SK-N-SH treated with all-trans-retinoic acid at 6 μM for 48 hours (cell line): Measurements from ENCODE around the gene DVL3.

ENCODE experiments used
- ATAC-seq: fragments of 200-7000 bp; cut with Tn5 transposase; 3 replicates; pipeline ENCODE4 v1.9.1; 2020; ENCODE audit warnings: mild to moderate bottlenecking, moderate library complexity
- ARNTL ChIP-seq: fragments of 450-650 bp; formaldehyde crosslinking; IDR thresholded peaks from 2 replicates; pipeline ENCODE4 v1.5.0; 2020; ENCODE audit warnings: low read depth, mild to moderate bottlenecking, moderate library complexity, borderline replicate concordance
- BACH2 ChIP-seq: fragments of 250-450 bp; sonication (Bioruptor Pico); IDR thresholded peaks from 2 replicates; pipeline ENCODE4 v1.9.0; 2021; ENCODE audit warnings: mild to moderate bottlenecking, borderline replicate concordance
- CSDC2 ChIP-seq: fragments of 250-450 bp; sonication (Bioruptor Pico); IDR thresholded peaks from 2 replicates; pipeline ENCODE4 v1.5.0; 2020; ENCODE audit warnings: mild to moderate bottlenecking, moderate library complexity
- ESRRG ChIP-seq: fragments of 250-450 bp; sonication (Bioruptor Pico); IDR thresholded peaks from 2 replicates; pipeline ENCODE4 v1.6.1; 2021; ENCODE audit warnings: mild to moderate bottlenecking
- GLIS3 ChIP-seq: fragments of 250-450 bp; sonication (Bioruptor Pico); IDR thresholded peaks from 2 replicates; pipeline ENCODE4 v1.5.0; 2020; ENCODE audit warnings: mild to moderate bottlenecking, moderate library complexity
- ISL1 ChIP-seq: fragments of 250-450 bp; sonication (Bioruptor Pico); IDR thresholded peaks from 2 replicates; pipeline ENCODE4 v2.1.2; 2022; ENCODE audit warnings: mild to moderate bottlenecking, moderate library complexity
- PPARA ChIP-seq: fragments of 250-450 bp; sonication (Bioruptor Pico); IDR thresholded peaks from 2 replicates; pipeline ENCODE4 v1.5.0; 2020; ENCODE audit warnings: mild to moderate bottlenecking, borderline replicate concordance
- SNAI2 ChIP-seq: fragments of 250-450 bp; sonication (Bioruptor Pico); IDR thresholded peaks from 2 replicates; pipeline ENCODE4 v1.5.0; 2020; ENCODE audit warnings: mild to moderate bottlenecking, moderate library complexity
- TCF4 ChIP-seq: fragments of 250-450 bp; sonication (Bioruptor Pico); IDR thresholded peaks from 2 replicates; pipeline ENCODE4 v1.8.0; 2021; ENCODE audit warnings: mild to moderate bottlenecking, moderate library complexity, borderline replicate concordance
- TOX ChIP-seq: fragments of 250-450 bp; sonication (Bioruptor Pico); IDR thresholded peaks from 2 replicates; pipeline ENCODE4 v1.8.0; 2021; ENCODE audit warnings: mild to moderate bottlenecking, moderate library complexity, borderline replicate concordance
- ZC3H10 ChIP-seq: fragments of 250-450 bp; sonication (Bioruptor Pico); IDR thresholded peaks from 2 replicates; pipeline ENCODE4 v1.5.1; 2021; ENCODE audit warnings: mild to moderate bottlenecking, moderate library complexity
- ZFP3 ChIP-seq: fragments of 250-450 bp; sonication (Bioruptor Pico); IDR thresholded peaks from 2 replicates; pipeline ENCODE4 v1.5.0; 2020; ENCODE audit warnings: mild to moderate bottlenecking, moderate library complexity
- ZFP30 ChIP-seq: fragments of 450-650 bp; formaldehyde crosslinking; IDR thresholded peaks from 2 replicates; pipeline ENCODE4 v1.5.0; 2022; ENCODE audit warnings: mild to moderate bottlenecking, moderate library complexity
- ZNF70 ChIP-seq: fragments of 450-650 bp; formaldehyde crosslinking; IDR thresholded peaks from 2 replicates; pipeline ENCODE4 v1.5.0; 2020; ENCODE audit warnings: mild to moderate bottlenecking, moderate library complexity
- TF ChIP-seq, protein P1 (sequence below): fragments of 250-450 bp; sonication (Bioruptor Pico); IDR thresholded peaks from 2 replicates; pipeline ENCODE4 v1.8.0; 2021; ENCODE audit warnings: low read depth, mild to moderate bottlenecking, moderate library complexity, borderline replicate concordance
- TF ChIP-seq, protein P2 (sequence below): fragments of 250-450 bp; sonication (Bioruptor Pico); IDR thresholded peaks from 2 replicates; pipeline ENCODE4 v1.5.1; 2021; ENCODE audit warnings: mild to moderate bottlenecking, moderate library complexity
- TF ChIP-seq, protein P3 (sequence below): fragments of 250-450 bp; sonication (Bioruptor Pico); IDR thresholded peaks from 2 replicates; pipeline ENCODE4 v1.5.1; 2020; ENCODE audit warnings: low read depth, mild to moderate bottlenecking, moderate library complexity
- TF ChIP-seq, protein P4 (sequence below): fragments of 250-450 bp; sonication (Bioruptor Pico); IDR thresholded peaks from 2 replicates; pipeline ENCODE4 v1.5.0; 2020; ENCODE audit warnings: mild to moderate bottlenecking, moderate library complexity

Gene DVL3

DNA sequence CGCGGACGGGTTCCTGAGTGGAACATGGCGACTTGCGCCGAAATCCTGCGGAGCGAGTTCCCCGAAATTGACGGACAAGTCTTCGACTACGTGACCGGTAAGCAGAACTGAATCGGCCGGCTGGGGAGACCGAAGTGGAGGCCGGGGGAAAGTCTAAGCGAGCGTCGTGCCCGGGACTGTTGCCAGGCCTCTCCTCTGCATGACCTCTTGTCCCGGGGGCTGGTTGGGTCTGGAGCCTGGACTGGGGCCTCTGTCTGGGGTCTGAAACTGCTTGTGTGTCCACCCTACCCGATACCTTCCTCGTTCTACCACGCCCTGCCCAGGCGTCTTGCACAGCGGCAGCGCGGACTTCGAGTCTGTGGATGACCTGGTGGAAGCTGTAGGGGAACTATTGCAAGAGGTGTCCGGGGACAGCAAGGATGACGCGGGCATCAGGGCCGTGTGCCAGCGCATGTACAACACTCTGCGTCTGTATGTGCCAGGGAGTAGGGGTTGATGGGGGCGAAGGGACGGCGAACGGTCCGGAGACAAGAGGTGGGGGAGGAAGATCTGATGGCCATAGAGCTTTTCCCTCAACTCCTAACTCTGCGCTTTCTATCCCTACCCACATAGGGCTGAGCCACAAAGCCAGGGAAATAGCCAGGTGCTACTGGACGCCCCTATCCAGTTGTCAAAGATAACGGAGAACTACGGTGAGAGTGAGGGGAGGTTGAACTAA lies 31.2 kb downstream of the DVL3 start, which contains the start of gene ABCF3:
ABCF3 (plus strand) TSS at position 16 of the 718 bp plus-strand sequence; CDS start at position 25, 9 bp downstream.
- TF ChIP-seq ZC3H10 (CRISPR knock-in tag), result no peak
- no peak for TF ChIP-seq ISL1 (CRISPR knock-in tag)
- no peak for TF ChIP-seq CSDC2
- TF ChIP-seq, protein P1, sequence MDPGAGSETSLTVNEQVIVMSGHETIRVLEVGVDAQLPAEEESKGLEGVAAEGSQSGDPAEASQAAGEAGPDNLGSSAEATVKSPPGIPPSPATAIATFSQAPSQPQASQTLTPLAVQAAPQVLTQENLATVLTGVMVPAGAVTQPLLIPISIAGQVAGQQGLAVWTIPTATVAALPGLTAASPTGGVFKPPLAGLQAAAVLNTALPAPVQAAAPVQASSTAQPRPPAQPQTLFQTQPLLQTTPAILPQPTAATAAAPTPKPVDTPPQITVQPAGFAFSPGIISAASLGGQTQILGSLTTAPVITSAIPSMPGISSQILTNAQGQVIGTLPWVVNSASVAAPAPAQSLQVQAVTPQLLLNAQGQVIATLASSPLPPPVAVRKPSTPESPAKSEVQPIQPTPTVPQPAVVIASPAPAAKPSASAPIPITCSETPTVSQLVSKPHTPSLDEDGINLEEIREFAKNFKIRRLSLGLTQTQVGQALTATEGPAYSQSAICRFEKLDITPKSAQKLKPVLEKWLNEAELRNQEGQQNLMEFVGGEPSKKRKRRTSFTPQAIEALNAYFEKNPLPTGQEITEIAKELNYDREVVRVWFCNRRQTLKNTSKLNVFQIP, result no peak
- TF ChIP-seq BACH2, result no peak
- TF ChIP-seq GLIS3, result no peak
- TF ChIP-seq, protein P2, sequence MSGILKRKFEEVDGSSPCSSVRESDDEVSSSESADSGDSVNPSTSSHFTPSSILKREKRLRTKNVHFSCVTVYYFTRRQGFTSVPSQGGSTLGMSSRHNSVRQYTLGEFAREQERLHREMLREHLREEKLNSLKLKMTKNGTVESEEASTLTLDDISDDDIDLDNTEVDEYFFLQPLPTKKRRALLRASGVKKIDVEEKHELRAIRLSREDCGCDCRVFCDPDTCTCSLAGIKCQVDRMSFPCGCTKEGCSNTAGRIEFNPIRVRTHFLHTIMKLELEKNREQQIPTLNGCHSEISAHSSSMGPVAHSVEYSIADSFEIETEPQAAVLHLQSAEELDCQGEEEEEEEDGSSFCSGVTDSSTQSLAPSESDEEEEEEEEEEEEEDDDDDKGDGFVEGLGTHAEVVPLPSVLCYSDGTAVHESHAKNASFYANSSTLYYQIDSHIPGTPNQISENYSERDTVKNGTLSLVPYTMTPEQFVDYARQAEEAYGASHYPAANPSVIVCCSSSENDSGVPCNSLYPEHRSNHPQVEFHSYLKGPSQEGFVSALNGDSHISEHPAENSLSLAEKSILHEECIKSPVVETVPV (CRISPR knock-in tag), result no peak
- TF ChIP-seq ZFP30 (CRISPR knock-in tag), result no peak
- TF ChIP-seq ARNTL, result no peak
- TF ChIP-seq, protein P3, sequence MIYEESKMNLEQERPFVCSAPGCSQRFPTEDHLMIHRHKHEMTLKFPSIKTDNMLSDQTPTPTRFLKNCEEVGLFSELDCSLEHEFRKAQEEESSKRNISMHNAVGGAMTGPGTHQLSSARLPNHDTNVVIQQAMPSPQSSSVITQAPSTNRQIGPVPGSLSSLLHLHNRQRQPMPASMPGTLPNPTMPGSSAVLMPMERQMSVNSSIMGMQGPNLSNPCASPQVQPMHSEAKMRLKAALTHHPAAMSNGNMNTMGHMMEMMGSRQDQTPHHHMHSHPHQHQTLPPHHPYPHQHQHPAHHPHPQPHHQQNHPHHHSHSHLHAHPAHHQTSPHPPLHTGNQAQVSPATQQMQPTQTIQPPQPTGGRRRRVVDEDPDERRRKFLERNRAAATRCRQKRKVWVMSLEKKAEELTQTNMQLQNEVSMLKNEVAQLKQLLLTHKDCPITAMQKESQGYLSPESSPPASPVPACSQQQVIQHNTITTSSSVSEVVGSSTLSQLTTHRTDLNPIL (CRISPR knock-in tag), result no peak
- no peak for TF ChIP-seq ZFP3
- TF ChIP-seq SNAI2 (CRISPR knock-in tag), result no peak
- no peak for TF ChIP-seq TOX
- peak; percentile 61 for ATAC-seq

DNA sequence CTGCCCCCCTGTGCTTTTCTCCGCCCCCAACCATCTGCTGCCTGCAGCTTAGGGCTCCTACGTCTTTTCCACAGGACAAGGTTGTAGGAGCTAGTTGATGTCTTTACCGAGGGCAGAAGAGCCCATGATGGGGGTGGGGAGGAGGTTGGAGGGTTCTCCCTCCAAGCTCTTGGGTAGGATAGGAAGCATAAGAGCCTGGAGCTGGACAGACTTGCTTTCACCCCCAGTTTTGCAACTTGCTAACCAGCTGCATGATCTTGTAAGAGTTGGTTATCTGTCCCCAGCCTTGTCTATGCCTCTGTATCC lies 31.7 kb downstream of the DVL3 start:
- TF ChIP-seq ARNTL (no peak), PPARA (CRISPR knock-in tag) (no peak), TOX (no peak), ZNF70 (CRISPR knock-in tag) (no peak)
- TF ChIP-seq, all 23 proteins: peak for 0
- ATAC-seq, result no peak

DNA sequence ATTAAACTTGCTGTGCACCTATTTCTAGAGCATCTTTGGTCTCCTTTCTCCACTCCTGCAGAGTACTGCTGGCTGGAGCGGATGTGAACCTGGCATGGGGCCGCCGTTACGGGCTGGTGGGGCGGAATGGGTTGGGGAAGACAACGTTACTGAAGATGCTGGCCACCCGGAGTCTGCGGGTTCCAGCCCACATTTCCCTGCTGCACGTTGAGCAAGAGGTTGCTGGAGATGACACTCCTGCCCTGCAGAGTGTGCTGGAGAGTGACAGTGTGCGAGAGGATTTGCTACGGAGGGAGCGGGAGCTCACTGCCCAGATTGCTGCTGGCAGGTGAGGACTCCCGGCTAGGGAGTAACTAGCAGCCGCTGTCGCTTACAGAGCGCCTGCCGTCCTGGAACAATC lies 32.9 kb downstream of the DVL3 start:
- TF ChIP-seq TOX (no peak), ZC3H10 (CRISPR knock-in tag) (no peak), ZFP3 (no peak), SNAI2 (CRISPR knock-in tag) (no peak), ESRRG (CRISPR knock-in tag) (no peak), TCF4 (CRISPR knock-in tag) (no peak)
- TF ChIP-seq, protein P1, result no peak
- TF ChIP-seq, protein P3 (CRISPR knock-in tag), result no peak
- TF ChIP-seq, protein P4, sequence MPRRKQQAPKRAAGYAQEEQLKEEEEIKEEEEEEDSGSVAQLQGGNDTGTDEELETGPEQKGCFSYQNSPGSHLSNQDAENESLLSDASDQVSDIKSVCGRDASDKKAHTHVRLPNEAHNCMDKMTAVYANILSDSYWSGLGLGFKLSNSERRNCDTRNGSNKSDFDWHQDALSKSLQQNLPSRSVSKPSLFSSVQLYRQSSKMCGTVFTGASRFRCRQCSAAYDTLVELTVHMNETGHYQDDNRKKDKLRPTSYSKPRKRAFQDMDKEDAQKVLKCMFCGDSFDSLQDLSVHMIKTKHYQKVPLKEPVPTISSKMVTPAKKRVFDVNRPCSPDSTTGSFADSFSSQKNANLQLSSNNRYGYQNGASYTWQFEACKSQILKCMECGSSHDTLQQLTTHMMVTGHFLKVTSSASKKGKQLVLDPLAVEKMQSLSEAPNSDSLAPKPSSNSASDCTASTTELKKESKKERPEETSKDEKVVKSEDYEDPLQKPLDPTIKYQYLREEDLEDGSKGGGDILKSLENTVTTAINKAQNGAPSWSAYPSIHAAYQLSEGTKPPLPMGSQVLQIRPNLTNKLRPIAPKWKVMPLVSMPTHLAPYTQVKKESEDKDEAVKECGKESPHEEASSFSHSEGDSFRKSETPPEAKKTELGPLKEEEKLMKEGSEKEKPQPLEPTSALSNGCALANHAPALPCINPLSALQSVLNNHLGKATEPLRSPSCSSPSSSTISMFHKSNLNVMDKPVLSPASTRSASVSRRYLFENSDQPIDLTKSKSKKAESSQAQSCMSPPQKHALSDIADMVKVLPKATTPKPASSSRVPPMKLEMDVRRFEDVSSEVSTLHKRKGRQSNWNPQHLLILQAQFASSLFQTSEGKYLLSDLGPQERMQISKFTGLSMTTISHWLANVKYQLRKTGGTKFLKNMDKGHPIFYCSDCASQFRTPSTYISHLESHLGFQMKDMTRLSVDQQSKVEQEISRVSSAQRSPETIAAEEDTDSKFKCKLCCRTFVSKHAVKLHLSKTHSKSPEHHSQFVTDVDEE (CRISPR knock-in tag), result no peak
- TF ChIP-seq, protein P2 (CRISPR knock-in tag), result no peak
- ATAC-seq, result no peak
